ENCODE data around the gene ELMO2. TPM values are rescaled to one million over a fixed set of nuclear protein-coding genes. Genes with fewer than 3 reads are reported as not detected.

Gene ELMO2
- polyA plus RNA-seq, 3 donors: 57.7 to 62.6 (median 59.1) TPM

DNA sequence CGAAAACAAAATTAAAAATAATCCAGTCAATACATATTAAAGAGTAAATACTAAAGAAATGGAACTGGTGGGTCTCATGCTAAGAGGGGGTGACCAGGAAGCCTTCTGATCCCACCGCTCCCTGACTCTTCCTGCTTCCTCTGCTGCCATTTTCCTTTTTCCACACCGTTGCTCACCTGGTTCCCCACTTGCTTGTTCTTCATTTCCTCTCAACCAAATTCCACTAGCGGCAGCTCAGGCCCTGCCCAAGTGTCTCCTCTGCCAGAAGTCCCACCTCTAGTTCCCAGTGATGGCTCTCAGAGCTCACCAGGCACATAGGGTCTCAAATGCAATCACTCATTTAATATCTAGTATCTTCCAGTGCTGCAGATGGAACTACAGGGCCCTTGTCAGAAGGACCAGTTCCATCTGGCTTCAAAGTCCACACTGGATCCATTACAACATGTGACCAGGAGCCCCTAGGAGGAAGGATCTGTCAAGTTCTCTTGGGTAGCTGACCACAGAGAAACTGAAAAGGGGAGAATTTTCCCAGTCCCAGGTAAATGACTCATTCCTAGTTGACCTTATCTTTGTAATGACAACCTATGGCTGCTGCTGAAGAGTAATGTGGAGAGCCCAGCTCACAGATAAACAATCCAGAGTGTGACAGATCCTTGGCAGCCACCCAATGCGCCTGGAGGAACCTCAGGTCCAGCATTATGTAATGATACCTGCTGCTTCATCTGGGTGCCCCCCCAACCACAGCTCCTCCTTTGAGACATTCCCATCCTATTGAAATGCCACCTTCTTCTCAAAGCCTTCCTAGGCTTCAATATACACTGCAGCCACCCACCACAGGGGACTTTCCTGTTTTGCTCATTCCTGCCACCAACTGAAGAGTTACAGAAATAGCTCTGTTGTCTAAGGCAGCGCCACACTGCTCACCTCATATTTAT is 38.2 kb downstream of the ELMO2 start:
- no peak for DNase-seq (ENCODE audit: low read depth in 3 of 3, low spot score in 2 of 3)

DNA sequence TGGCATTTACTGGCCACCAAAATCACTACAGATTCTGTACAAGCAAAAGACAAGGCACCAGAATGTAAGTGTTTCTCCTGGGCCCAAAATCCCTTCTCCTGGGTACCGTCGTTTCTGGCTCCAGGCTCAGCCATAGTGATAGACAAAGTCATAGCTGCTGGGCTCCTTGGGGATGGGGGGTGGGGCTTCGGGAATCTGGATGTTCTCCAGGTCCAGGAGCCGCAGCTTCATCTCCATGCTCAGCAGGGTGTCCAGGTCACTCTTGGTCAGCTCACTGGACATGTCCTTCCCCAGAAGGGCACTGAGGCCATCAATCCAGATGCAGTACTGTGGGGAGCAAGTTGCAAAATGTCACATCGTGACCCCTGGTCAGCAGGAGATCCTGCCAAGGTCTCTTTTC is 39.2 kb downstream of the ELMO2 start:
- DNase-seq (ENCODE audit: low read depth in 3 of 3, low spot score in 2 of 3): no peak

DNA sequence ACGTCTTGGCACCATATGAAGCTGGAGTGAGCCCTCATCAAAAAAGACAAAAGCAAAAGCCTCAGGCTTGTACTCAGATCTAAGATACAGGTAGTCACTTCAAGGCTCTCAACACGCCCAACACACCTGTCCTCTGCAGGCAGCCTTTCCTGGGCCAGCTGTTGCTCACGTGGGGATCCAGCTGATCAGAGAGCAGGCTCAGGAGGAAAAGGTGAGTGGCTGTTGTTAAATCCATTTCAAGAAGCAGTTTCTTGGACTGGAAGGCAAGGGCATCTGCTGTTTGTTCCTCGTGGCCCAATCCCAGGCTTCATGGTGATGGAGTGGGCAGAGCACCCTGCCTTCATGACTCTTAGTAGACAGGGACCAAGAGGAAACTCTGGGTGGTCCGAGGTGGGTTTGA is 39.6 kb downstream of the ELMO2 start:
- DNase-seq (ENCODE audit: low read depth in 3 of 3, low spot score in 2 of 3): no peak

DNA sequence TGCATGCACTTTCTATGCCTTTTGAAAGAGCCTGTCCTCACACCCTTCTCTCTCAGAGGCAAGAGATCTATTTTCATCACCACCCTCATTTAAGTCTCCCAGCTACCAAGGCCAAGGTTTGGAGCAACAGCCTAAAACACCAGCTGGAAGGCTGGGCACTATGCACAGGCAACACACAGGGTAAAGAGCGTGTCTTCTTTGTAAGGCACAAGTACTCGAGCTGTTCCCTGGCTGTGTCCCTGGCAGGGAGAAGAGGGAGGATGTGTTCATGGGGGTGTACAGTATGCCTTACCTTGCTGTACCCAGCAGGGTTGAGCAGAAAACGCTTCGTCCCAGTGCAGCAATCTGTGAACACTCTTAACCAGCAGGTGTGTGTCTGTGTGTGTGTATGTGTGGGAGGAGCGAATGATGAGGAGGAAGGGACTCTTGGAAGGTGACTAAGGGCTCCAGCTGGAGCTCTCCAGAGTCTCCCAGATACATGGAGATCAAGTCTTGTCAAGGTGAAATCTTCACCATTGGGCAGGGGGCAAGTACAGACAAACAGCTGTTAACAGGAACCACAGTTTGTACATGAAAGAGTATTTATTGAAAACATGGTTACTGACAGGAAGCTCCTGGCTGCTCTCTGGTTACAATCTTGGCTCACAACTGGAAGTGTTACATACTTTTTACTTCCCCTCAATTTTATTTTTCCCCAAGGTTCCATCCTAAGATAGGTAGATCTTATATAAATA is 40.8 kb downstream of the ELMO2 start:
- no peak for DNase-seq (ENCODE audit: low read depth in 3 of 3, low spot score in 2 of 3)

DNA sequence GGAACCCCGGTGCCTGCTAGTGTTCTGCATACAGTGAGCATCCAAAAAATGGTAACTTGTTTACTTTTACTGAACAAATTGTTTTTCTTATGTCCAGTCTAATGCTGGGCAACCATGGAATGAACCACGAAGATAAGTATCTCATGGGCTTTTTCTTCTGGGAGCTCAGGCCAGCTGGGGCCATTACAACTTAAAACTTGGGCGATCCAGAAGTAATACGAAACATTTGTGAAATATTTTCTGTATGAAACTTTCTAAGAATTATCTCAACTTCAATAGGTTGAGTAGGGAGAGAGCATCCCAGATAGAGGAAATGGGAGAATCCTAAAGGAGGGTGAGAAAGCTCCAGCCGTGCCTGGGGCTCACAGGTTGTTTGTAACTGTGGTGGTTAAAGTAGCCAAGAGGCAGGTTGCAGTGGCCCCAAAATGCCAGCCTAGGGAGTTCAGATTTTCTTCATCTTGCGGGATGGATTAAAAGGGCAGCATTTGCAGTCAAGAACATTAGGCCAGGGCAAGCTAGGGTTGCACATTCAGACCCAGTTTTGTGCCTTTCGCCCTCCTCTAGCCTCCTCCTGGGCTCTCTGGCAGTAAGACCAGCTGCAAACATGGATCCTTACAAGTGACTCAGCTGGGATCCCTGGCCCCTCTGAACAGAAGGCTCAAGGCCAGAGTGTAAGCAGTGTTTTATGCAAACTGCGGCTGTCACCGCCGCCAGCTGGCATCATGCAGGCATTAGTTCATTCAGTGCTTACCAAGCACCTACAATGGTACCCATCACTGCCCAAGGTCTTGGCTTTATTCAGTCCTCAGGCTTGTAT is 41.5 kb downstream of the ELMO2 start:
- DNase-seq (ENCODE audit: low read depth in 3 of 3, low spot score in 2 of 3): no peak

DNA sequence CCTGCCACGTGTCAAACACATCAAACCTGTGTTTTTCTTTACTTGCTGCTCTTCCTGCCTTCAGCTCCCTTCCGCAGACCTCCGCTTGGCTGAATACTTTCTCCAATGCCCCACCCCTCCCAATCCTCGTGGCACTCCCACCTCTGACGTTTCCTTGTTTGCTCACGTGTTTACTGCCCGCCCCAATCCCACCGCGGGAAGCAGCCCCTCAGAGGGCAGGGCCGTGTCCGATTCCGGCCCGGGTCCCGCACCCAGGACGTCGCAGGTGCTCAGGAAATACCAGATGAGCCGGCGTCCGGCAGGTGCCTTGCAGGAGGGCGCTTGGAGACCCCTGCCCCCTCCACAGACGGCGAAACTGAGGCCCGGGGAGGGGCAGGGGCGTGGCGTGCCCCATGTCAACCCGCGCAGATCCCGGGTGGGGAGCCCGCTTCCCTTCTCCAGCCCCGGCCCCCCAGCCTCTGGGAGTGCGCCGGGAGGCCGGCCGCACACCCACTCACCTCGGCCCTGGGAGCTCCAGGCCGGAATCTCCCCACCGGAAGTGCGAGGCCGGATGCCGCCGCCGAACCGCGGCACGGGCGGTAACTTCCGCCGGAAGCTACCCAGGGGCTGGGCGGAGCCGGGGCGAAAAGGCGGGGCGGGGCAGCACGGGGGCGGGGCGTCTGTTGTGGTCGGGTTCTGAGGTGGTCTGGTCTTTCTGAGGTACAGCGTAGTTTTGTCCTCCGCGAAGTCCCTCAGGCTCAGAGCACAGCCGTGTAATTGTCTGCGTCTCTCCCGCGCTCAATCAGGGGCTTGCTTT is 42.3 kb downstream of the ELMO2 start:
- DNase-seq (ENCODE audit: low read depth in 3 of 3, low spot score in 2 of 3): peak in 2 of 3 donors; percentile 69 to 74

DNA sequence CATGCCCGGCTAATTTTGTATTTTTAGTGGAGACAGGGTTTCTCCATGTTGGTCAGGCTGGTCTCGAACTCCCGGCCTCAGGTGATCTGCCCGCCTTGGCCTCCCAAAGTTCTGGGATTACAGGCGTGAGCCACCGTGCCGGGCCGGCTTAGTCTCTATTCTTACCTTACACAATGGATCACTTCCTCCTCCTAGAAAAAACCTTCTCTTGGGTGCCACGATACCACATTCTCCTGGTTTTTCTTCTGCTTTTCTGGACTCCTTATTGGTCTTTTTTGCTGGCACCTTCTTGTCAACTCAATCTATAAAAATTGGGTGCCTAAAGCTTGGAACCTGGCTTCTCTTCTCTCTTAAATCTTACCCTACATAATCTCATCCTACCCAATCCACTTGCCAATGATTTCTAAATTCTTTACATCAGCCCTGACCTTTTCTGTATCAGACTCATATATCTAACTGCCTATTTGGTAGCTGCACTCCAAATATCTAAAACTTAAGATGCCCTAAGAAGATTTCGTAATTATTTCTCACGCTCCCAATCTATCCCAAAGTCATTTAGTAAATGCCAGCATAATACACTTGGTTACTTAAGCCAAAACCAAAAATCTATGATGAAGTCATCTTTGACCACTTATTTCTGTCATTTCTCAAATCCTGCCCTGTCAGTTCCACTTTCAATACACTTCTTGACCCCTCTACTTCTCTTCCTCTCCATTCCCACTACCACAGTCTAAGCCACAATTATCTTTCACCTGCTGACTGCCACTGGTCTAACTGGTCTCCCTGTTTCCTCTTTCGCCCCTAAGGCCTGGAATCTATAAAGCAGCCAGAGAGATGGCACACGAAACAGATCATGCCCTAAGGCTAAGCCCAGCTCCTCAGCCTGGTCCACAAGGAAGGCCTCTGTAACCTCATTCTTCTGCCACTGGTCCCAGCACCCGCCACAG is 43.2 kb downstream of the ELMO2 start:
- no peak for DNase-seq (ENCODE audit: low read depth in 3 of 3, low spot score in 2 of 3)

DNA sequence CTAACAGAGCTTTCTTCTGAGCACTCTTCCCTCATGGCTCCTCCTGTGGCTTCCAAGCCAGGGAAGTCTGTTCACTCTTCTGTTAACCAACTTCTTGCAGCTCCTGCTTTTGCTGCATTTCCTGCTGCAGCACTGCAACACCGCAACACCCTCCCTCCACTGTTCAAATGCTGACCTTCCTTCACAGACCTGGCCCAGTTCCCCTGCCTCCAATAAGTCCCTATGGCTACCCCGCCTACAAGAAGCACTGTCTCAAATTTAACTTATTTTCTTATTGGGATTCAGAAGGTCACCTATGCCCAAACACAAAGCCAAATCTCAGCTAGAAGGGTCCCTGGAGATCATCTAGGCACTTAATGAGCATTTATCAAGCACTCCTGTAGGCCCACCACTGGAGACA is 44.6 kb downstream of the ELMO2 start:
- DNase-seq (ENCODE audit: low read depth in 3 of 3, low spot score in 2 of 3): no peak

DNA sequence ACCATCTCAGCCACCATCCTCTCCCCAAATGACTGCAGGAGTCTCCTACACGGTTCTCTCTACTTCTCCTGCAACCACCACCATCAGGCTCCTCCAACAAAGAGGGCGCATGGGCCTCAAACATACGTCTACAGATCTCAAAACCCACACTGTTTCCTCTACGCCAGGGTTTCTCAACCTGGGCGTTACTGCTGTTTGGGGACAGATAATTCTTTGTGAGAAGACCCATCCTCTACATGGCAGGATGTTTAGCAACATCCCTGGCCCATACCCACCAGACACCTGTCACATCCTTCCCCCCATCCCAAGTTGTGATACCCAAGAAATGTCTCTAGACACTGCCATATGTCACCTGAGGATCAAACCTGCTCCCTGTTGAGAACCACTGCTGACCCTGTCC is 45.0 kb downstream of the ELMO2 start:
- no peak for DNase-seq (ENCODE audit: low read depth in 3 of 3, low spot score in 2 of 3)

DNA sequence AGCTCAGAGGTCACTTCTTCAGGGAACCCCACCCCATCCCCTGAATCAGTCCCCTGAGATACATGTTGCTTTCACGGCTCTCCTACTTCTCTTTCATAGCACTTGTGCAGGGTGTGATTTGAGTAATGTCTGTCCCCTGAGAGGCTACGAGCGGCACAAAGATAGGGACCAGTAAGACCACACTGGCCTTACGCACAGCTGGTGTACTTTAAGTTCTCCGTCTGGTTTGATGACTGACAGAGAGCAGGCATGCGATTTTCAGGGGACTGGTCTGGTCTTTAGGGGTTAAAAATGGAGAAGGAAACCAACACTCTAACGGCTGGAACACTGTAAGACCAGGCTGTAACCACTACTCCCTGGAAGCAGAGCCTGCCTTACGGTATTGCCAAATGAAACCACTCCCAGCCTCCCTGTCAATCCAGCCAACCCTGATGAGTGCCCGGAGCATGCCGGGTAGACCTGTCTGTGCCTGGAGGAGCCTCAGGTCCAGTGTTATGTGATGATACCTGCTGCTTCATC is 47.1 kb downstream of the ELMO2 start:
- DNase-seq (ENCODE audit: low read depth in 3 of 3, low spot score in 2 of 3): no peak

DNA sequence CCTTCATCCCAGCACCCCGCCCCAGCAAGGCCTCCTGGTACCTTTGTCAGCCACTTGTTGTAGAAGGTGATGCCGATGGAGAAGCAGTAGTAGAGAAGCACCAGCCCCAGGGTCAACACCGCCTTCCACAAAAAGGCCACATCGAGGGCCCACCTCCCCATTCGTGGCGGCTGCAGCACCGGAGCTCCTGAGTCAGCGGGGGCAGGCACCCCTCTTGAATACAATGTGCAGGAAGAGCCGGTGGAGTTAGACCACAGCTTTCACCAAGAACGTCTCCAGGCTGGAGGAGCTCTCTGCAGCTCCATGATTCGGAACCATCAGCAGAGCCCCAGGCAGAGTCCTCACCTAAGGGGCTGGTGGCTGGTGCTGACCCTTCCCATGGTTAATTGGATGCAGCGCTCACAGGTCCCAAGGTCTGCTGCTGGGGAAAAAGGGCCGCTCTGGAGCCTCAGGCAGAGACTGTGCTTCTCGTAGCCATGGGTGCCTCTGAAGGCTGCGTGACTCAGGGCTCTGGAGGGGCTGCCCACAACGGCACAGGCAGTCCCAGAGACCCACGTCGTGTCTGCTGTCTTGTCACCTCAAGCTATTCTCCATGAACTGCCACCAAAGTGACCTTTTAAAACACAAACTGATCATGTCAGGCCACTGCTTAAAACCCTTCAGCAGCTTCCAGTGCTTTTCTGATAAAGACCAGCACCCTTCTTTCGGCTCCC is 47.9 kb downstream of the ELMO2 start:
- no peak for DNase-seq (ENCODE audit: low read depth in 3 of 3, low spot score in 2 of 3)

DNA sequence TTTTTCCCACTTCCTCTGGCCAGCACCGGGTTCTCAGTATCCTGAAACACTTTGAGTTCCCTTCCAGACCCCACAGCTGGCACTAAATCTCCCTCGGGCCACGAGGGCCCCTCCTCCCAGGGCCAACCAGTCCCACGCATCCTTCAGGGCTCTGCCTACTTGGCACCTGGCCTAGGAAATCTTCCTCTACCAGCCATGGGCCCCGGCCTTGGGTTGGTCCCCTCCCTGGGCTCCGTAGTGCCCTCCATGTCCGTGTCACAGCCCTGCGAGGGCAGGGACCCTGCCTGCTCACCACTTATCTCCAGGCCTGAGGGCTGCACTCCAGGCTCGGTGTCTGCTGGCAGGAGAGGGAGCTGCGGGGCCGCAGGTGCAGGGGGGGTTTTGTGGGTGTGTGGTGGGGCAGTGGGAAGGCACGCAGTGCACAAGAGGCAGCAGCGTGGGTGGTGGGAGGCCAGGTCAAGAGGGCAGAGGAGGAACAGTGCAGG is 49.3 kb downstream of the ELMO2 start:
- no peak for DNase-seq (ENCODE audit: low read depth in 3 of 3, low spot score in 2 of 3)

DNA sequence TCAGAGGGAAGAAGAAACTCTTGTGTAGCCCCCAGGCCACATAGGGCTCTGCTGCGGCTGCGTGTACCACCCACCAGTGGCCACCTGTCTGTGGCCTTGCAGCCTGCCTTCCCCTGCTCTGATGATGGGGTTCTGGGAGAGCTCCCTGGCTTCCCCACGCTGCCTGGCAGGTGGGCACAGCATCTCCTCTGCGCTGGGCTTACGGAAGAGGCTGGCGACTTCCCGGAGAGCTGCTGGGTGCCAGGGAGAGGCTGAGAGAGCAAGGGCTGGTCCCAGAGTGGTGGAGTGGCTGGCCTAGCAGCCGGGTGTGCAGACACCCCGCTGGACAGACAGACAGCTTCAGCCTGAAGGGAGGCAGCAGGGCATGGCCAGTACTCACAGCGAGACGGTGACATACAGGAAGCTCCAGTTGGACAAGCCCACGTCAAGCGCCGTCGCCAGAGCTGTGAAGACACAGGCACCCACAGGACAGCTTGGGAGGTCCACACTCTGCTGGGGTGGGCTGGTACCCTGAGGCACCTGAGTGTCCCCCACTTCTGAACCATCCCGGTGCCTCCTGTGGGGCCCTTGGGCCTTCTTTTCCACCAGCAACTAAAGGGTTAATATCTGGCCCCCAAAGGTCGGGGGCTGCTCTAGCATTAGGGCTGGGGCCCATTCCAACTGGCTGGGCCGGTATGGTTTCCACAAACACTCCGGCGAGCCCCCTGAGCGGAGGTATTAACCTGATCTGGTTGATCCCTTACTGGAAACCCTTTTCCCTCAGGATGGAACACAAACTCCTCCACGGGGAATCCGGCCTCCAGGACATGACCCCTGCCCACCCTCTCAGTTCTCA is 50.0 kb downstream of the ELMO2 start:
- no peak for DNase-seq (ENCODE audit: low read depth in 3 of 3, low spot score in 2 of 3)

DNA sequence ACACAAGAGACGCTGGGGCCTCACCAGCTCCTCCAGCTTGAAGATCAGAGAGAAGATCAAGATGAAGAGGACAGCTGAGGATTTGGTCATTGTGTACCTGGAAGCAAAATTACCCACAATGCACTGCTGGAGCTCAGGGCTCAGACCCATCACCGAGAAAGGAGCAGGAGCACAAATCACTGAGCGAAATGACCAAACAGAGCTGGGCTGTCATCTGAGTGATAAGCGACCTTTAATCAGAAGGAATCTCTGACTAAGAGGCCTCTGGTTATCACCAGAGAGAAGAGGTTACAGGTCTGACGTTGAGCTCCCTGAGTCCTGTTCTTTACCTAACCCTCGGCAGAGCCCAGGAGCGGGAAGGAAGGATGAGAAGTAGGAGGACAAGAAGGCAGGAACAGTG is 50.6 kb downstream of the ELMO2 start:
- no peak for DNase-seq (ENCODE audit: low read depth in 3 of 3, low spot score in 2 of 3)

DNA sequence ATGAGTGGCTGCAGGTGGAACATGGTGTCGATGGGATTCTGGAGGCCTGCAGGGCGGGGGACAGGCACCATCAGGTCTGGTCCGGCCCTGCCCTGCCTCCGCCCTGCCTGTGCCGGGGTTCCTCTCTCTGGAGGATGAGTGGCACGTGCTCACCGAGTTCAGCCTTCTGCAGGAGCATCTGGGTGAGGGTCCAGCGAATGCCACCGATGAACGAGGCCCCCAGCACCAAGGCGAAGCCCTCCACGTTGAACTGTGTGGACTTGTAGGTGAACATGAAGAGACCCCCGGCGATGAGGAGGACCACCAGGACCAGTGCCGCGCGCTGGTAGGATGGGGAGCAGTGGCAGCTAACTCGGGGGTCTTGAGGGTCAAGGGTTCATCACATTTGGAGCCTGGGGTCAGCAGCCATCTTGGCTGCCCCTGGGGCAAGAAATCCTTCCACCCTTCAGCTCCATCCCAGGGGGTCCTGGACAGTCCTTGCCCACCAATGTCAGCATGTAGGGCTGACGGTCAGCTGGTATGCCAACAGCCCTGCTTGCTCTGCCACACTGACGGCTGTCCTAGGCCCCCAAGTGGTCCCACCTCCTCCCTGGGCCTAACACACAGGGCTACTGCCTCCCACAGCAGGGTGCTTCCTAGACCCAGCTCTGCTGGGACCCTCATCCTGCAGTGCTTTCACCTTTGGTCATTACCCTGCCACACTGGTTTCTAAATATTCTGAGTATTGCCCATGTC is 51.3 kb downstream of the ELMO2 start:
- DNase-seq (ENCODE audit: low read depth in 3 of 3, low spot score in 2 of 3): no peak

DNA sequence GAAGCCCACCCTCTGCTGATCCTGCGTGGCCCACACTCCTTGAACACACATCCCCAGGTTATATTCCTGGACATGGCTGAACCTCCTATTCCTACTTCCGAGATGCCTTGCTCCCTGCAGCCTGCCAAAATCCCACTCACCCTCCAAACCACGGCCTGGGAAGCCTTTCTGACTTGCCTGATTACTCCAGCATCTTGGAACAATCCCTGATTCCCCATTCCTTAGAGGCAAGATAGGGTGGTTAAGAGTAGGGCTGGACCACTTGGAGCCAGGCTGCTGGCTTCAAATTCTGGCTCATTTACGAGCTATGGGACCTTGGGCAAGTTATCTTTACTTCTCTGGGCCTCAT is 52.2 kb downstream of the ELMO2 start:
- DNase-seq (ENCODE audit: low read depth in 3 of 3, low spot score in 2 of 3): no peak

All from right renal cortex interstitium (tissue), 3 donors.